Endothelial cell of hepatic sinusoid (primary cell): ENCODE data around the gene CRBN.

Source experiments
- in situ Hi-C: cut with HindIII; loops from 2 replicates; pipeline ENCODE4 v1.10.0; 2017; ENCODE audit warnings: low sequenced_read_pairs

The CRBN gene

DNA sequence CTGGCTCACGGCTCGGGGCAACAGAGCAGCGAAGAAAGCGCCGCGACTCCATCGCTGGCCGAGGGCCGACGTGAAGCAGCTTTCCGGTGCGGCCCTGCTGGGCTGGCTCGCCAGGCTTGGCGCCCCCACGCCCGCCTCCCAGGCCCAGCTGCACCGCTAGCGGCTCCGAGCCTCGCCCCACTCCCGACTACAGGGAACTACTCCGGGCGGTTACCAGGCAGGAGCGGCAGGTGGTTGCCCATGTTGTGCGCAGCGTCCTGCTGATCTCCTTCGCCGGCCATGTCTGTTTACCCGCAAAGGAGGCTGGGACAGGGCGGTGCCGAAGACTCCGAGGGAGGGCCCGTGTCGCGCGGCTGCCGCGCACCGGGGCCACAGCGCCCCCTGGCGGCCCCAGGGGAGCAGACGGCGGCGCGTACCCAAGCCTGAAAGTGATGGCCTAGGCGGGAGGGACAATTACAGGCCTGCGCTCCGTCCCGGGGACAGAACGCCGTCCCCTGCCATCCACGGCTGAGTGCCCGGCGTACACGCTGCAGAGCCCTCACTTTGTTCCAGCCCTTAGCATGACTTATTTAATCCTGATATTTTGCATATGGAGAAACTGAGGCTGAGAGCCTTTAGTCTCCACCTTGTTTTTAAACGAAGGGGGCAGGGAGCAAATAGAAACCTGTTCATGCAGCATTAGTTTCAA, at the start of gene CRBN:
Gene CRBN (minus strand): TSS at position 285 of the 688 bp plus-strand sequence. CDS start 4 bp downstream, at position 281.
- in situ Hi-C loops: no loop called here

DNA sequence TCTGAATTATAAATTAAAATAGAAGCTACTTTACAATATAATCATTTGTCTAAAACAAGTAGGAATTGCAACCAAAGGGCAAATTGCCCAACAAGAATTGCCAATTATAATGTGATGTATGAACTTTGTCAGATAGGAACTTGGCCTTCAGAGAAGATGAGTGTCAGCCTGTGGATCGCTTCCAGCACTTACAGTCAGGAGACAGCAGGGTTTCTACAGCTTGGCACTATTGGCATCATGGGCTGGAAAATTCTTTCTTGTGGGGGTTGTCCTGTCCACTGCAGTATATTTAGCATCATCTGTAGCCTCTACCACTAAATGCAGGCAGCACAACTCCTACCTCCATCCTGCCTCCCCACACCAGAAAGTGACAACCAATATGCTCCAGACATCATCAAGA, 48.1 kb upstream of the CRBN start:
- in situ Hi-C loops: no loop called here

DNA sequence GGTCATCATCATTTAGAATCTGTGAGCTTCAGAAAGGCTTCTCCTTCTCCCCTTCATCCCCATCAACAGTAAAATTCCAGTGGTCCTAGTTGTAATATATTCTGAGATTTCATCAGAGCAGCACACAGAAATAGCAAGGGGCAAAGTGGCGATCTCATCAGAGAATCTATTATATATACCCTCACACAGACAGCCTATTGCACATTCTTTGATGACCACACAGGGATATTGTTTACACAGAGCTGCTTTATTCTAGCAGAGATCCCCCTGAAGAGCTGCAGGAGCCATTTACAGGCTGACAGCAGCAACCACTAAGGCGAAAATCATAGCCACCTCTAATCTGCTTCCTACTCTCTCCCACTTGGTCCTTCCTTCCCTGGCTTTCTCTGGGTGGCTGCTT, 42.0 kb upstream of the CRBN start:
- in situ Hi-C loops: loop anchor here (25.0 kb wide), 1 partner anchor 1066 kb away; no protein-coding TSS in a partner anchor

DNA sequence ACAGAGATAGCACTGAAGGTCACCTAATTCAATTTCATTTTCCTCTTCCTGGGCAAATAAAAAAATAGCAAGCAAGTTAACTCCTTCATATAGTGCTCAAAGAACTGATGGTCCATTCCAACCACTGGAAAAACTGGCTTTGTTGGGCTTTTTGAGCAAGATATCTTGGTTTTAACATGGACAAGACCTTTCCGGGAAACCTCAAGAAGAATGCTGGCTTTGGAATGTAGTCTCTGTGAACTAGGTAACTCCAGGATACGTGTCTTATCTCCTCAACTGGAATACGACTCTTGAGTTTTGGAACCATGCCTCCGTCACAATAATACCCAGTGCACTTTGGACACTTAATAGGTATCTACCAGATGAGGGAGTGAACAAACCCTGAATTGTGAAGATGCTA, 36.9 kb upstream of the CRBN start:
- in situ Hi-C loops: loop anchor here (25.0 kb wide), 1 partner anchor 1071 kb away; no protein-coding TSS in a partner anchor

DNA sequence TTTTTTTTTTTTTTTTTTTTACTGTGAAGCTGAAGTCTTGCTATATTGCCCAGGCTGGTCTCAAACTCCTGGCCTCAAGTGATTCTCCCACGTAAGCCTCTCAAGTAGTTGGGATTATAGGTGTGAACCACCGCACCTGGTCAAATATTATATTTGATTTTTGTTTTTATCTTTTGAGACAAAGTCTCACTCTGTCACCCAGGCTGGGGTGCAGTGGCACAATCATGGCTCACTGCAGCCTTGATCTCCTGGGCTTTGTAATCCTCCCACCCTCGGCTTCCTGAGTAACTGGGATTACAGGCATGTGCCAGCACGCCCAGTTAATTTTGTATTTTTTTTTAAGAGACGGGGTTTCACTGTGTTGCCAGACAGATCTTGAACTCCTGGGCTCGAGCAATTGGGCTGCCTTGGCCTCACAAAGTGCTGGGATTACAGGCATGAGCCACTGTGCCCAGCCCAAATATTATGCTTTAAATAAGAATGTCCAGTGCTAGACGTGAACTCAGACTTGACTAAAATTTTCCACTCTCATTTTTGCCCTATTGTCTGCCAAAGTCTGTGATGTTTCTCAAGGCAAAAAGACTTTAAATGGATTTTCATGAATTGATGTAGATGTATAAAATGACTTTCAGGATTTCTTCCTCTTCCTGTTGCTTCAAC, 33.4 kb upstream of the CRBN start:
- in situ Hi-C loops: loop anchor here (25.0 kb wide), 1 partner anchor 1074 kb away; no protein-coding TSS in a partner anchor

DNA sequence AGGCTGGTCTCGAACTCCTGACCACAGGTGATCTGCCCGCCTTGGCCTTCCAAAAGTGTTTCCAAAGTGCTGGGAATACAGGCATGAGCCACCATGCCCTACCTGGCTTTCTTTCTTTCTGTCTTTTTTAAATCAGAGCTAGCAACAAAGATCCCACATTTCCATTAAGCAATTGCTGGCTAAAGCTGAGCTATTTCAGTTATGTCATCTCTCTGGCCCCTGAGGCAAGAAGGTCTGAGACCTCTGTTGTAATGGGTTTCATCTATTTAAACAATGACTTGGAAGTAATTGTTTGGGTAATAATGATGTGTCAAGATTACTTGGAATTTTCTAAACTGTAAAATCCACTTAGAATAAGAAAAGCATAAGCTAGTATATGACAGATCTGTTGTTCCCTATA, 30.2 kb upstream of the CRBN start:
- in situ Hi-C loops: loop anchor here (25.0 kb wide), 1 partner anchor 1078 kb away; no protein-coding TSS in a partner anchor

DNA sequence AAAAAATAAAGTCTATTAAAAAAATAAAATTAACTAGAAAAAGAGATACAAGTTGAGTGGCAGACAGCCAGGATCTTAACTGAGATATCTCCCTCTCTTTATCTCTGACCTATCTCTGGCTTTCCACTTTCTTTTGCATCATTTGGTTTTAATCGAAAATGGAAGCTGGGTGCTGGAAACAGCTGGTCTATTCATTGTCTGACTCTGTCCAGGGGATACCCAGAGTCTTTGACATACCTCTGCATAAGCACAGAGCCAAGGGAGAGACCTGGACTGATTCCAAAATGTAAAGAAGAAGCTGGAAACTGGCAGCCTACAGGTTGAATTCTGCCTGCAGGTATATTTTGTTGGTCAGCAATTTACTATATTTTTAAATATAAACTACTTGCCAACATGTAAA, 29.6 kb upstream of the CRBN start:
- in situ Hi-C loops: loop anchor here (25.0 kb wide), 1 partner anchor 1078 kb away; no protein-coding TSS in a partner anchor

DNA sequence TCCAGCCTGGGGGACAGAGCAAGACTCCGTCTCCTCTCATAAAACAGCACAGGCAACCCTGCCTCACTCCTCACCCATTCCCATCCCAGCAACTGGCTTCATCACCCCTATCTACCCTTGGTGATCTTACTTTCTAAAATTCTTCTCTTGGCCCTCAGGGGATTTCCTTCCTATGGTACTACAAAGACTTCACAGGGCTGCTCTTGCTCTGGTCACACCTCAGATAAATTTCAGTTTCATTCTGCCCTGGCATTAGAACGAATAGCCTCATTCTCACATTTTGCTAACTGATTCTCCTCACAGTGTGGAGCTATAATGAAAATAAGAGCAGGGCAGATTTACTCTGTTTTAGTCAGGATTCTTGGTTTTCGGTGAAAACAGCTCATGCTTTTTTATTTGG, 22.1 kb upstream of the CRBN start:
- in situ Hi-C loops: loop anchor here (25.0 kb wide), 1 partner anchor 1086 kb away; no protein-coding TSS in a partner anchor

DNA sequence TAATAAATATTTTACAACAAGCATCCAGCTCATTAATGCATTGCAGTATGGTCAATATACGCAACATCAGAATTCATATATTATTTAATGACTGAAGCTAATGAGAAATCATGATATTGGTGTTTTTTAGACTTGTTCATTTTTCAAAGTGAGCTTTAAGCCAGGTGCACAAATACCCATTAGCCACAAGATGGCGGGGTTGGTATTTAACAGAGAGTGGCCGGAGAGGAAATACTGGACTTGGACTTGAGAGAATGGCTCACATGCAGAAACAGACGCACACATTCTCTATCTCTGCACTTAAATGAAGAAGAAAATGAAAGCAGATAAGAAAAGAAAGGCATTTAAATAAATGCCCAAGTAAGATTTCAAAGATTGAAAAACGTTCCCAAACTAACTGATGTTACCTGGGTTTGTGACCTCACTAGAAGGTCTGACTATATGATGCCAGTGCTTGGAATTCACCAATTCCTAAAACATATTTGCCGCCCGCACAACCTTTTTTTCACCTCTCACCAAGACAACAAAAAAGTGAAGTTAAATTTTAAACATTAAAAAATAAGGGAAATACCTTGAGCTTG, 21.2 kb upstream of the CRBN start:
- in situ Hi-C loops: loop anchor here (25.0 kb wide), 1 partner anchor 1087 kb away; no protein-coding TSS in a partner anchor

DNA sequence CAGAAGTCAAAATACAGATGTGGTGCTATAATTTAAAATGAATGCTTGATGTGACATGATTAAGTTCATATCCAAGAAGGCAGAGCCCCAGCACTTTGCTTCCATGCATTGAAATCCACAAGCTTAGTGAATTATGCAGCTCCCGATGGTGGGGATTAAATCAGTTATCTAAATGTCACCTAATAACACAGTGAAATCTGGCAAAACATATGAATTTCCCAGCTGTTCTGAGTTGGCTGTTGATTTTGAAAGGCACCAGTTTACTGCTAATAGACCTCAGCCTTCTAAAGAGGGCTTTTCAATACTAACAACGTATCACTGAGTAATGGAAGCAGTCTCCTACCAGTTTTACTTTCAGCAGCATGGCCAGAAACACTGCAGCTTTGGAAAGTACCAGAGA, 19.8 kb upstream of the CRBN start:
- in situ Hi-C loops: no loop called here

DNA sequence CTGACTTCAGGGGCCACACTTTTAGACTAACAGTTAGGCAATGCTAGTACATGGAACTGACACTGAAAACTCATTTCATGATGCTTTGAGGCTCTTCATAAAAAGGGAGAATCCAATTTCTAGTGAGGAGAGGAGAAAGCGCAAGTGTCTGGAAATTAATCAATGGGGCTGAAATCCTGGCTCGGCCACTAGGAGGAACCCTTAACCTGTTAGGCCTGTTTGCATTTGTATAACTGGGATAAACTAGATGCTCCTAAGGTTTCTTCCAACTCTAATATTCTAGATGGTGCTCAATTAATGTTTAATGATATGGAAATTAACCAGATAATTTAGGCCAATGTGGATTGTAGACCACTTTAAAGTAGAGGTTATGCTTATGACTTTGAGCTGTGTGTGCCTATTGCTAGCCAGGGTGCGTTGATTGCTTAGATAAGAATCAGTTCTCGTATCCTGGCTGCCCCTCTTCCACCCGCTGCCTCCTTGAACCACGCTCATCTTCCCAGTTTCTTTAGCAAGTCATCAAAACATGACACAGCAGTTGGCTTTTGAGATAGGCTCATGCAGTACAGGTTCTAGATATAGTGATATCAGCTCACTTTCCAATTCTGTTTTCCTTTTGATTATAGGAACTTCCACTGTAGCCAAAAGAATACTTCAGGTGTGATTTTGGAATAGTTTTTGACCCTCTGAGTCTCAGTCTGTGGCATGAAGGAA, 16.8 kb upstream of the CRBN start:
- in situ Hi-C loops: no loop called here

DNA sequence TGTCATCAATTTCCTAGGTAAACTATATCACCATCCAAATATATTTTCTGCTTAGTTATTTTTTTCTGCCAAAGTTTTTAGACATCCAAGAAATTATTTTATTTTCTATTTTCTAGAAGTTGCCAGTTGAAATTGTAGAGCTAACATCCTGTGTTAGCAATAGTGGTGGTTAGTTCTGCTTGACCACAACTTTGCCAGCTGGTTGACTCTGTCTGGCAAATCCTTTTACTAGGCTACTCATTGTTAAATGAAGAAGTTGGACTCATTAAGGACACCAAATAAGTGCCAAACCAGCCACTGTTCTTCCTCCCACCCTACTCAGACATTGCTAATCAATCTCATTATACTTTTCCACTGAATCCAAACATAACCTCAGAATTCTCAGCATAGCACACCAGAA, 15.4 kb upstream of the CRBN start:
- in situ Hi-C loops: no loop called here

DNA sequence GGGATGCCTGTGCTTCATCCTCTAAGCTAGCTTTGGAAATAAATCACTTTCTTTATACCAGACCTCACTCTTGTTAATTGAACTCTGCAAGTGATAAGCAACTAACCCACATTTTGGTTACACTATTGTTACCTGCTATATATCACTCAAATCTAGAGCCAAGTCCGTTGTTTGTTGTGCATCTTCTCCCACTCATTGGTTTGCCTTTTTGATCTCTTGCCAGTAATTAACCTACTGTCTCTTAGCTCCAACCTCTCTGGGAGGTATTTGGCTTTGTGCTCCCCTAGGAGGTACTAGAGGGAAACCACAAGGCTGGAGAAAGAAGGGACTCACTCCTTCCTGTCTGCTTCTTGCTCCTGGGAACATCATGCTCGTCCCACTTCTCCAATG, 12.8 kb upstream of the CRBN start:
- in situ Hi-C loops: no loop called here

DNA sequence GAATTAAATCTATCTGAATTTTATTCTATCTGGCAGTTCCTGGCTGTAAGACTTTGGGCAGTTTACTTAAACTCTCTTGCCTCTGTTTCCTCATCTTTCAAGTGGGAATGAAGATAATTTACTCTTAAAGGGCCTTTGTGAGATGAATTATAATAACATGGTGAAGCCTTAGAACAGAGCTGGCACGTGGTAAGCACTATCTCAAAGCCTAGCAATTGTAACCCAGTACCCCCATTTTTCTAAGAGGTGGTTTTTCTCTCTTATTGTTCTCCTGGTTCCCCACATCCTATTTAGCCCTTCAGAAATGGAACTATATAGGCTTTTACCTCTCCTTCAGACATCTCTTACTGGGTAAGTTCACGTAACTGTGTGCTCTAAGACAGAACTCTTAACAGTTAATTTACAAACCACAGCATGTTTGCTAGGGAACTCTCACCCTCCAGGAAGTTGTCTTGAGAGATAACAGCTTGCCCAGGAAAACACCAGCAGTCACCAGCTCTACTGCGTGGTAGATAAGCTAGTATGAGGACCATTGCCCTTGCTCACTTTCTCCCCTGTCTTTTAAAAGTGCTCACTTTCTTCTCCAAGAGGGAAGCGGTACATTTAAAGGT, 12.3 kb upstream of the CRBN start:
- in situ Hi-C loops: no loop called here

DNA sequence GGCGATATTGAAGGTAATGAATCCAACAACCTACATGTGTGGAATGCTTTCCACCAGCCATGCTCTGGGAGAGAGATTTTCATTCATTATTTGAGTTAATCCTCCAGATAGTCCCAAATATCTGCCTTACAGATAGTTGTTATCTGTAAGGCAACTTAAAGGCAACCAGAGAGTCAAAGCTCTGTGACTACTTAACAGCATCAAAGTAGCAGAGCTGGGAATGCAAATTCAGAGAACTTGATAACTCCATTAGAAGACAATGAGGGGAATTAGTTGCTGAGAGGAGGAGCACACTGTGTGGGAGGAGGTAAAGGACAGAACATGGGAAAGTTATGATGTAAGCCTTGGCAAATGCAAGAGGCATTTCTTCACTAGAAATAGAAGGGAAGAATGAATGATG, 10.5 kb upstream of the CRBN start:
- in situ Hi-C loops: no loop called here

DNA sequence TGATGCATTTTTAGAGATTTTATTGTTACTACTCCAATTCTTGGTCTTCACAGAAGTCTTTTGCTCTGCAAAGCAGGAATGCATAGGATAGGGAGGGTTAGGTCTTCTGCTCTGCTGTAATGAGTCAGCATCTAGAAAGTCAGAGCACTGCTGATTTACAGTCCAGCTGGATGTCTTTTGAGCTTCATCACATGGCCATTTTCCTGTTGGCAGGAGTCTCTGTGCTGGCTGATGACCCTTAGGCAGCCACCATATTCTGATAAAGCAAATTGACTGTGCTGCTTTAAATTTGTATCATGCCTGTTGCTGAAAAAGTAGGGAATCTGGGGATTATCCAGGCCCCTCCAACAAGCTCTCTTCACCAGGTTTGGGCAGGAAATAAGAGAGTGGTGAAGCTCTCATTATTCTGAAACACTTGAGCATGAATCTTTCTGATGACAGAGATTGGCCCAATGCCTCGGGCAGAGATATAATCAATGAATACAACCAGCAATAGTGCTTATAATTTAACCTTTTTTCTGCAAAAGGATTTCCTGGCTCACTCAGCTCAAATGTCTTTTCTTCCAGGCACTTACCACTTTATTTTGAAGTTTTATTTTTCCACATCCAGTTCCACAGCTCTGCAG, 9.7 kb upstream of the CRBN start:
- in situ Hi-C loops: no loop called here

DNA sequence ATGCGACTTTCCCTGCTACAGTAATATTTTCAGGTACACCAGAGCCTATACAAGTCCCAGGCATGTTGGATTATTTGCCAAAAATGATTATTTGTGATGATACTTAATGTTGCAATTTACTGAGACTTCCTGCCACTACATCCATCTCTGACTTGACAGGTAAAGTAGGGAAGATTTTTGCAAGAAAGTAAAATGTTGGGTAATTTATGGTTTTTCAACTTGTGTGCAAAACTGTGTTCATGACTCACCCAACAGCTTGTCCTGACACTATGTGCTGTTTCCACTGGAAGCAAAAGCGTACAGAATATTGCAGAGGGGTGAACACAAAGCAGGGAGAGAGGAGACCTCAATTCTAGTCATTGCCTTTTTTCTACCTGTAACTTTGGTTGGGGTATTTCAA, 5.4 kb upstream of the CRBN start:
- in situ Hi-C loops: no loop called here

DNA sequence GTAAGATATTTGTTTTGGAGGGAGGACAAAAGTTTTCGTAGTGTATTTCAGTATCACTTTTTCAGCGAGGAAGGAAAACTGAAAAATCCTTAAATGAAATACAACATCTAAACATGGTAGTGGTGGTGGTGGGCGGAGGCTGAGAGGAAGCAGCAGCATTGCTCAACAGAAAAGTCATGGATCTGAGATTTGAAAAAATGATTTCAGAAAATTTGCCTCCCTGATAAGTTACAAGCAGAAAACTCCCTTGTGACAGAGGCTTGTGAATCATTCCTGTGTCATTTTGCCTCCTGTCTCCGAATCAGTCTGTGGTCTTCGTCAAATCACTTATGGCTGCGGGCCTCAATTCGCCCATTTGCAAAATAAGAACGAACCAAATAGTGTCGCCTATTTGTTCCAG, 965 bp upstream of the CRBN start:
- in situ Hi-C loops: no loop called here

DNA sequence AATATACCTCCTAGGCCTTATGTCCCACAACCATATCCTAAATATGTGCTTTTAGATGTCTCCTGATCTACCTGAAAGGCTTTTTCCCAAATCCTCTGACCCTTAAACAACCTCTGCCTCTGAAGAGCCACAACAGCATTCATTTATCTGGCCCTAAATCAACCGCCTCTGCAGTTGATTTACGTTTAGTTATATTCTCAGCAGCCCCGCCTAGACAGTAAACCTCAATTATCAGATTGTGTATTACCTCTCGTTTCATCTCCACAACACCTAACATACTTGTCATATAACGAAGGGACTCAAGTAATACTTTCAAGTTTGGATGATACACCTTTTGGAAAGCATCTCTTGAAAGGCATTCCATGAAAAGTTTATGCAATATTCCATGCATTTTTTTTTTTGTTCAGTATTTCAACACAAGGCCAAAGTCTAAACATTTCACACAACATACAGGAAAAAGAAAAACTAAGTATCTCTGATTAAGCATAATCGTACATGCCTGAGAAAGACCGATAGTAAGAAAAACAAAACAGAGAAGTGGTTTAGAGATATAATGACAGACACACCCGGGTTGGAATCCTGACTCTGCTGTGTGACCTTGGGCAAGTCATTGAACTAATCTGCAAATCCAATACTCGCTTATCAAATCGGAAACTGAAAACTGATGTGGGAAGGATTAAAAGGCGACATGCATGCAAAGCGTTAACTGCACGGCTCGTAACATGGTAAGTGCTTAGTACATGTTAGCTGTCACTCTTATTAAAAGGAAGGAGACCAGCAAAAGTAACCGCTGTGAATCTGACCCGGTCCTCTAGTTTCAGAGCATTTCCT, 778 bp downstream of the CRBN start:
- in situ Hi-C loops: no loop called here
